SK-N-SH (cell line): Measurements from ENCODE around the gene EPB41L2.

Experiments used
- CTCF ChIP-seq: fragments of 200-600 bp; sonication (generic); IDR thresholded peaks from 2 replicates; pipeline ENCODE4 v1.6.1; 2017; ENCODE audit warnings: antibody characterized with exemption, mild to moderate bottlenecking, moderate library complexity
- YY1 ChIP-seq: IDR thresholded peaks from 2 replicates; pipeline ENCODE4 v1.4.0; 2012; ENCODE audit warnings: low read depth, mild to moderate bottlenecking

GRCh38 chr6:130864344-130864743, 198.7 kb downstream of the EPB41L2 start:
- no peak for TF ChIP-seq CTCF
- TF ChIP-seq YY1 = no peak
